Measurements from ENCODE around the gene CFAP92.

GRCh38 chr3:128870347-128870746, 123.5 kb downstream of the CFAP92 start:
- TF ChIP-seq CTCF (IDR thresholded peaks at IDR 0.05): no peak
- TF ChIP-seq POLR2A (IDR thresholded peaks at IDR 0.05): no peak

Measured in testis (tissue), 2 donors.